Measurements from ENCODE around the gene MAPKAP1.

GRCh38 chr9:125646217-125646616, 60.8 kb downstream of the MAPKAP1 start:
- TF ChIP-seq GATA2 (IDR thresholded peaks at IDR 0.05; ENCODE audit: low read depth, low read length) (no peak), GATA3 (IDR thresholded peaks at IDR 0.05; ENCODE audit: low read depth, low read length) (no peak)

Data from SH-SY5Y (cell line).